HCT116 (cell line): Measurements from ENCODE around the gene TIE1. TPM values are rescaled to one million over a fixed set of nuclear protein-coding genes. Genes with fewer than 3 reads are reported as not detected.

Experiments
- ATAC-seq: fragments of 200-7000 bp; cut with Tn5 transposase; 2 replicates; pipeline ENCODE4 v1.9.1; 2020; ENCODE audit warnings: mild to moderate bottlenecking, moderate library complexity
- BruUV-seq: library from RNA; stranded (reverse); fragments of 400-500 nt; replicated peaks from 2 replicates; lab custom pipeline; 2021; lab: Mats Ljungman, UMichigan
- CTCF ChIA-PET: fragments of 300-600 bp; sonication (Branson Sonifier 250); formaldehyde crosslinking; loops from one replicate; lab custom pipeline; 2021; ENCODE audit warnings: antibody characterized with exemption; lab: Charles Lee
- POLR2A ChIA-PET: fragments of 300-600, 350-600 bp; sonication (Branson Sonifier 250); formaldehyde crosslinking; loops from one replicate; lab custom pipeline; 2021; ENCODE audit warnings: antibody characterized with exemption; lab: Charles Lee
- RAD21 ChIA-PET, 2 experiments: fragments of 300-600 bp; sonication (Branson Sonifier 250); formaldehyde crosslinking; loops; one replicate each; lab custom pipeline; 2023; ENCODE audit warnings: low total read pairs in 2 of 2; ENCODE audit not compliant: uncharacterized antibody in 2 of 2, unreplicated experiment in 2 of 2, low non-redundant PET in 1 of 2; lab: Charles Lee
- DNase-seq: peaks from one replicate; pipeline ENCODE4 v3.0.0-alpha.2; 2010; ENCODE audit warnings: low read depth, low spot score
- H2AFZ ChIP-seq: fragments of 200-600 bp; shearing (Covaris generic), sonication (generic); 2 replicates; pipeline ENCODE4 v1.6.1; 2017; ENCODE audit warnings: low read depth, mixed run types, mixed read lengths, antibody characterized with exemption, low read length; ENCODE audit not compliant: poor library complexity, severe bottlenecking
- H3K27ac ChIP-seq: 2 replicates; pipeline ENCODE4 v1.5.1; 2012; ENCODE audit warnings: low read depth, low read length
- H3K27me3 ChIP-seq: fragments of 200-600 bp; sonication (generic); 2 replicates; pipeline ENCODE4 v1.6.1; 2016; ENCODE audit warnings: mixed run types, low read length, mixed read lengths; ENCODE audit not compliant: insufficient read depth
- H3K36me3 ChIP-seq, 2 experiments: fragments of 200-500 bp in 1 of 2; fragments of 200-600 bp in 1 of 2; sonication (Bioruptor generic) in 1 of 2; sonication (generic) in 1 of 2; 2 replicates each; pipeline versions ENCODE4 v1.5.1 to v1.6.1; 2014 to 2016; ENCODE audit warnings: low read length in 2 of 2, inconsistent platforms in 1 of 2, mixed read lengths in 1 of 2, mixed run types in 1 of 2; ENCODE audit not compliant: insufficient read depth in 2 of 2, control insufficient read depth in 1 of 2
- H3K4me1 ChIP-seq, 2 experiments: fragments of 200-600 bp in 1 of 2; sonication (generic) in 1 of 2; 2 replicates each; pipeline versions ENCODE4 v1.5.1 to v1.6.1; 2012 to 2017; ENCODE audit warnings: low read length in 2 of 2, inconsistent platforms in 1 of 2, mild to moderate bottlenecking in 1 of 2, mixed read lengths in 1 of 2, mixed run types in 1 of 2, moderate library complexity in 1 of 2; ENCODE audit not compliant: insufficient read depth in 2 of 2, control insufficient read depth in 1 of 2
- H3K4me2 ChIP-seq: fragments of 200-600 bp; sonication (generic); 2 replicates; pipeline ENCODE4 v1.6.1; 2017; ENCODE audit warnings: mixed run types, low read length, mixed read lengths
- H3K4me3 ChIP-seq, 2 experiments: fragments of 200-600 bp in 1 of 2; sonication (generic) in 1 of 2; replicated peaks in 1 of 2; 2 replicates each; pipeline ENCODE4 v1.5.1; 2011 to 2016; ENCODE audit warnings: low read length in 2 of 2, control low read depth in 1 of 2, low read depth in 1 of 2, mild to moderate bottlenecking in 1 of 2, mixed read lengths in 1 of 2, mixed run types in 1 of 2
- H3K79me2 ChIP-seq: fragments of 200-600 bp; sonication (generic); 2 replicates; pipeline ENCODE4 v1.6.1; 2017; ENCODE audit warnings: mild to moderate bottlenecking, mixed run types, low read length, moderate library complexity, mixed read lengths; ENCODE audit not compliant: insufficient read depth
- H3K9ac ChIP-seq: fragments of 200-600 bp; sonication (generic); 2 replicates; pipeline ENCODE4 v1.6.1; 2016; ENCODE audit warnings: low read length, mixed read lengths
- H3K9me2 ChIP-seq: fragments of 200-600 bp; sonication (generic), shearing (Covaris generic); 2 replicates; pipeline ENCODE4 v1.6.1; 2017; ENCODE audit warnings: mixed run types, mild to moderate bottlenecking, moderate library complexity; ENCODE audit not compliant: insufficient read depth
- H3K9me3 ChIP-seq, 2 experiments: fragments of 200-500 bp in 1 of 2; fragments of 200-600 bp in 1 of 2; sonication (Bioruptor generic) in 1 of 2; sonication (generic) in 1 of 2; 2 replicates each; pipeline ENCODE4 v1.6.1; 2014 to 2017; ENCODE audit warnings: low read length in 2 of 2, mixed read lengths in 2 of 2, inconsistent platforms in 1 of 2, low read depth in 1 of 2, mild to moderate bottlenecking in 1 of 2, mixed run types in 1 of 2, moderate library complexity in 1 of 2; ENCODE audit not compliant: control insufficient read depth in 1 of 2, insufficient read depth in 1 of 2
- H4K20me1 ChIP-seq: fragments of 200-600 bp; sonication (generic), shearing (Covaris generic); 2 replicates; pipeline ENCODE4 v1.6.1; 2017; ENCODE audit warnings: mixed run types, mild to moderate bottlenecking, moderate library complexity; ENCODE audit not compliant: insufficient read depth
- CTCF ChIP-seq, 3 experiments: fragments of 200-600 bp in 1 of 3; sonication (generic) in 1 of 3; IDR thresholded peaks in 2 of 3; conservative IDR thresholded peaks in 1 of 3; 2 replicates each; pipeline ENCODE4 v1.5.1; 2012 to 2017; ENCODE audit warnings: low read depth in 2 of 3, low read length in 2 of 3, antibody characterized with exemption in 1 of 3, borderline replicate concordance in 1 of 3, control low read depth in 1 of 3, mild to moderate bottlenecking in 1 of 3, mixed read lengths in 1 of 3, mixed run types in 1 of 3, moderate library complexity in 1 of 3; ENCODE audit not compliant: insufficient read depth in 1 of 3
- EGR1 ChIP-seq: IDR thresholded peaks from 2 replicates; pipeline ENCODE4 v1.6.1; 2012; ENCODE audit warnings: low read depth
- FOSL1 ChIP-seq: IDR thresholded peaks from 2 replicates; pipeline ENCODE4 v1.6.1; 2012; ENCODE audit warnings: low read depth
- POLR2A ChIP-seq: IDR thresholded peaks from 2 replicates; pipeline ENCODE4 v1.7.0; 2011; ENCODE audit warnings: borderline replicate concordance; ENCODE audit not compliant: insufficient read depth, insufficient read length; ENCODE audit errors: extremely low read depth
- POLR2AphosphoS5 ChIP-seq: IDR thresholded peaks from 2 replicates; pipeline ENCODE4 v1.6.1; 2011; ENCODE audit warnings: mild to moderate bottlenecking, low read depth, low read length, moderate library complexity
- RAD21 ChIP-seq: IDR thresholded peaks from 2 replicates; pipeline ENCODE4 v1.6.1; 2012; ENCODE audit warnings: low read depth, mild to moderate bottlenecking
- REST ChIP-seq: IDR thresholded peaks from 2 replicates; pipeline ENCODE4 v1.6.1; 2012; ENCODE audit warnings: low read depth
- SIN3A ChIP-seq: IDR thresholded peaks from 2 replicates; pipeline ENCODE4 v1.6.1; 2012; ENCODE audit warnings: low read depth
- TCF7L2 ChIP-seq: IDR thresholded peaks from 2 replicates; pipeline ENCODE4 v1.7.0; 2011; ENCODE audit warnings: borderline replicate concordance, inconsistent platforms; ENCODE audit not compliant: insufficient read depth, insufficient read length; ENCODE audit errors: extremely low read depth
- ZBTB33 ChIP-seq: IDR thresholded peaks from 2 replicates; pipeline ENCODE4 v1.6.1; 2011; ENCODE audit warnings: mild to moderate bottlenecking, low read length, moderate library complexity; ENCODE audit not compliant: insufficient replicate concordance; ENCODE audit errors: extremely low read depth
- intact Hi-C: fragments of 100-400 bp; cut with micrococcal nuclease; formaldehyde crosslinking; loops from 2 replicates; pipeline ENCODE4 v1.10.0; 2022
- total RNA-seq: library from RNA; stranded (reverse); gene quantifications from one replicate; pipeline ENCODE4 v1.2.1, GENCODE V29; 2021; ENCODE audit not compliant: unreplicated experiment
- TF ChIP-seq, protein P1 (sequence below): IDR thresholded peaks from 2 replicates; pipeline ENCODE4 v1.6.1; 2012

The TIE1 gene
- total RNA-seq, 1 experiment from 2014 or later: not detected

DNA sequence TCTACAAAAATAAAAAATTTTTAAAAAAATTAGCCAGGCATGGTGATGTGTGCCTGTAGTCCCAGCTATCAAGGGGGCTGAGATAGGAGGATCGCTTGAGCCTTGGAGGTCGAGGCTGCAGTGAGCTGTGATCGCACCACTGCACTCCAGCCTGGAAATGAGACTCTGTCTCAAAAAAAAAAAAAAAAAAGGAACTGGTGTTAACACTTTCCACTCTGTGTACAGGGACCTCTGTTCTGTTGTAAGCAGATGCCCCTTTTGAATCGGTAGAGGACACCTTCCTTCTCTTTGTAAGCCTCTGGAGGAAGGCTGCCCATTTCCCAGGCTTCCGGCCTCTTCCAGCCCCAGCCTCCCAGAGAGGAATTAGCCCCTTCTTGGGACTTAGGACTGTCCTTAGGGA lies 8.1 kb upstream of the TIE1 start:
- POLR2A ChIA-PET: no interaction called here
- RAD21 ChIA-PET: no interaction called here
- Histone ChIP-seq H3K9me2 (no peaks in the 10 kb centered on the region), H3K4me3 (no peak overlapping the region), H3K4me2 (no peak overlapping the region), H3K9me3 (no peaks in the 10 kb centered on the region), H3K9ac (no peak overlapping the region), H4K20me1 (no peaks in the 10 kb centered on the region), H3K27me3 (0 out of 2 replicates have a peak, but pooled peaks cover 3% of the 10 kb centered on the region), H2AFZ (no peak overlapping the region), H3K36me3 (no peaks in the 10 kb centered on the region), H3K4me1 (peaks cover 8 to 16% of the 10 kb centered on the region in 2 experiments; a peak in 3 of 4 replicates), H3K79me2 (no peaks in the 10 kb centered on the region), H3K27ac (no peak overlapping the region)
- CTCF ChIA-PET: no interaction called here
- no TSS peak for BruUV-seq
- no peak for ATAC-seq
- DNase-seq: no peak
- intact Hi-C loops: no loop called here
- TF ChIP-seq, protein P1, sequence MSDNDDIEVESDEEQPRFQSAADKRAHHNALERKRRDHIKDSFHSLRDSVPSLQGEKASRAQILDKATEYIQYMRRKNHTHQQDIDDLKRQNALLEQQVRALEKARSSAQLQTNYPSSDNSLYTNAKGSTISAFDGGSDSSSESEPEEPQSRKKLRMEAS: no peak
- TF ChIP-seq POLR2A (no peak), RAD21 (no peak), FOSL1 (no peak), ZBTB33 (no peak), POLR2AphosphoS5 (no peak), CTCF (IDR thresholded peaks at IDR 0.05 in 2 of 3, conservative IDR thresholded peaks at IDR 0.05 in 1 of 3; ENCODE audit: borderline replicate concordance in 1 of 3, insufficient read depth in 1 of 3, low read depth in 2 of 3, low read length in 2 of 3) (no peak), TCF7L2 (no peak), SIN3A (no peak), REST (no peak), EGR1 (no peak)
